Endometrium (tissue), 2 donors: ENCODE measurements around the gene SERPINB7.
"Not testable (repeated sequence)": the region's sequence is repeated elsewhere in the genome, so short reads cannot be mapped to it uniquely, and the experiment has no call there.

ENCODE experiments used
- FAIRE-seq: peaks from 2 replicates; lab custom pipeline; 2012; peaks lifted over from hg19 to GRCh38; lab: Jason Lieb, UNC
- donor health status: control.
- donor health status: control.

Gene SERPINB7

GRCh38 chr18:63775166-63775730 is at the start of gene SERPINB7:
Gene SERPINB7, plus strand, starts transcription at chr18:63775418. Its CDS starts 6,955 bp downstream, at chr18:63782373.
- no peak for FAIRE-seq

GRCh38 chr18:63725682-63726480 is 49.3 kb upstream of the SERPINB7 start:
- FAIRE-seq: no peak

GRCh38 chr18:63730773-63731172 is 44.4 kb upstream of the SERPINB7 start:
- no peak for FAIRE-seq

- no peak for FAIRE-seq
Measured at GRCh38 chr18:63731215-63731614, 44.0 kb upstream of the SERPINB7 start.

GRCh38 chr18:63736876-63737275 is 38.3 kb upstream of the SERPINB7 start:
- FAIRE-seq: no peak

GRCh38 chr18:63741769-63742168 is 33.4 kb upstream of the SERPINB7 start:
- peak; percentile 58 for FAIRE-seq

- no peak for FAIRE-seq
Measured at GRCh38 chr18:63747006-63747405, 28.2 kb upstream of the SERPINB7 start.

GRCh38 chr18:63749489-63749888 is 25.7 kb upstream of the SERPINB7 start:
- FAIRE-seq: no peak

- no peak for FAIRE-seq
Measured at GRCh38 chr18:63752636-63753035, 22.6 kb upstream of the SERPINB7 start.

GRCh38 chr18:63753676-63754075 is 21.5 kb upstream of the SERPINB7 start:
- FAIRE-seq: no peak

- no peak for FAIRE-seq
Measured at GRCh38 chr18:63757541-63757940, 17.7 kb upstream of the SERPINB7 start.

GRCh38 chr18:63758615-63759240 is 16.5 kb upstream of the SERPINB7 start:
- FAIRE-seq: no peak

- FAIRE-seq: not testable (repeated sequence)
Measured at GRCh38 chr18:63759786-63760185, 15.4 kb upstream of the SERPINB7 start.

- no peak for FAIRE-seq
Measured at GRCh38 chr18:63762518-63762917, 12.7 kb upstream of the SERPINB7 start.

GRCh38 chr18:63763831-63764600 is 11.2 kb upstream of the SERPINB7 start:
- FAIRE-seq: no peak

GRCh38 chr18:63765837-63766236 is 9.4 kb upstream of the SERPINB7 start:
- FAIRE-seq: no peak

GRCh38 chr18:63773551-63773950 is 1.7 kb upstream of the SERPINB7 start:
- no peak for FAIRE-seq

- FAIRE-seq: no peak
Measured at GRCh38 chr18:63774511-63774910, 707 bp upstream of the SERPINB7 start.

GRCh38 chr18:63779386-63779785 is 4.2 kb downstream of the SERPINB7 start:
- no peak for FAIRE-seq

GRCh38 chr18:63783394-63783793 is 8.2 kb downstream of the SERPINB7 start:
- FAIRE-seq: no peak

- FAIRE-seq: peak; percentile 85
Measured at GRCh38 chr18:63784787-63785452, 9.7 kb downstream of the SERPINB7 start.

- no peak for FAIRE-seq
Measured at GRCh38 chr18:63787673-63788072, 12.5 kb downstream of the SERPINB7 start.
